GM18526 (cell line): Measurements from ENCODE around the gene ADAM8.

ENCODE experiments used
- POLR2A ChIP-seq: IDR thresholded peaks from 3 replicates; pipeline ENCODE4 v1.6.1; 2011; ENCODE audit not compliant: insufficient read length; ENCODE audit errors: extremely low read depth

The ADAM8 gene

GRCh38 chr10:133221331-133221730 lies 55.3 kb downstream of the ADAM8 start:
- no peak for TF ChIP-seq POLR2A

GRCh38 chr10:133219782-133220181 lies 56.9 kb downstream of the ADAM8 start:
- TF ChIP-seq POLR2A, result no peak

- no peak for TF ChIP-seq POLR2A
These were observed 57.8 kb downstream of the ADAM8 start for GRCh38 chr10:133218891-133219290.

GRCh38 chr10:133217800-133218589 lies 58.7 kb downstream of the ADAM8 start:
- TF ChIP-seq POLR2A, result no peak

- no peak for TF ChIP-seq POLR2A
These were observed 59.9 kb downstream of the ADAM8 start for GRCh38 chr10:133216776-133217175.

- no peak for TF ChIP-seq POLR2A
These were observed 61.1 kb downstream of the ADAM8 start for GRCh38 chr10:133215586-133215985.

- no peak for TF ChIP-seq POLR2A
These were observed 61.9 kb downstream of the ADAM8 start for GRCh38 chr10:133214468-133215410.

- TF ChIP-seq POLR2A, result no peak
These were observed 62.8 kb downstream of the ADAM8 start for GRCh38 chr10:133213641-133214467.

- no peak for TF ChIP-seq POLR2A
These were observed 63.7 kb downstream of the ADAM8 start for GRCh38 chr10:133212853-133213494.
